WTC11 (cell line): ENCODE results near the gene JADE1.

Experiments used
- AFF4 ChIP-seq: sonication (generic); formaldehyde crosslinking; IDR thresholded peaks from 2 replicates; pipeline ENCODE4 v1.8.1; 2023; ENCODE audit warnings: mild to moderate bottlenecking, missing genetic modification reagents, borderline replicate concordance
- ATF2 ChIP-seq: sonication (generic); formaldehyde crosslinking; IDR thresholded peaks from 2 replicates; pipeline ENCODE4 v1.8.1; 2022; ENCODE audit warnings: low read depth, missing genetic modification reagents, borderline replicate concordance
- CREB1 ChIP-seq: sonication (generic); formaldehyde crosslinking; IDR thresholded peaks from 2 replicates; pipeline ENCODE4 v1.8.0; 2023; ENCODE audit warnings: mild to moderate bottlenecking, missing genetic modification reagents
- CTCF ChIP-seq: fragments of 200-600 bp; IDR thresholded peaks from 2 replicates; pipeline ENCODE4 v1.8.0; 2022; ENCODE audit warnings: antibody characterized with exemption
- ETV6 ChIP-seq: sonication (generic); formaldehyde crosslinking; IDR thresholded peaks from 2 replicates; pipeline ENCODE4 v1.8.1; 2022; ENCODE audit warnings: mild to moderate bottlenecking, missing genetic modification reagents
- MAX ChIP-seq: sonication (generic); formaldehyde crosslinking; IDR thresholded peaks from 2 replicates; pipeline ENCODE4 v1.8.0; 2022; ENCODE audit warnings: mild to moderate bottlenecking, missing genetic modification reagents
- NFYB ChIP-seq: sonication (generic); formaldehyde crosslinking; conservative IDR thresholded peaks from 2 replicates; pipeline ENCODE4 v1.8.0; 2022; ENCODE audit warnings: low read depth, missing genetic modification reagents
- NR1H2 ChIP-seq: sonication (generic); formaldehyde crosslinking; IDR thresholded peaks from 2 replicates; pipeline ENCODE4 v1.9.0; 2021; ENCODE audit warnings: mild to moderate bottlenecking, moderate library complexity, missing genetic modification reagents
- RELA ChIP-seq: sonication (generic); formaldehyde crosslinking; IDR thresholded peaks from 2 replicates; pipeline ENCODE4 v1.8.1; 2022; ENCODE audit warnings: missing genetic modification reagents, mild to moderate bottlenecking, borderline replicate concordance
- SP1 ChIP-seq: sonication (generic); formaldehyde crosslinking; conservative IDR thresholded peaks from 2 replicates; pipeline ENCODE4 v1.8.1; 2022; ENCODE audit warnings: missing genetic modification reagents
- TEAD1 ChIP-seq: sonication (generic); formaldehyde crosslinking; IDR thresholded peaks from 2 replicates; pipeline ENCODE4 v1.8.0; 2022; ENCODE audit warnings: mild to moderate bottlenecking, missing genetic modification reagents
- USF2 ChIP-seq: sonication (generic); formaldehyde crosslinking; IDR thresholded peaks from 2 replicates; pipeline ENCODE4 v1.8.1; 2023; ENCODE audit warnings: mild to moderate bottlenecking, missing genetic modification reagents, moderate library complexity
- ZNF317 ChIP-seq: sonication (generic); formaldehyde crosslinking; IDR thresholded peaks from 2 replicates; pipeline ENCODE4 v1.8.1; 2023; ENCODE audit warnings: low read depth, mild to moderate bottlenecking, moderate library complexity, missing genetic modification reagents, borderline replicate concordance
- ZNF423 ChIP-seq: fragments of 250-450 bp; sonication (Bioruptor Pico); IDR thresholded peaks from 2 replicates; pipeline ENCODE4 v2.1.2; 2022; ENCODE audit warnings: mild to moderate bottlenecking, moderate library complexity

GRCh38 chr4:128811571-128812441, 2.3 kb downstream of the JADE1 start:
- TF ChIP-seq CTCF (no peak), ZNF317 (CRISPR knock-in tag) (0 out of 2 replicates have a peak, but pooled peaks have one; percentile 27), ZNF423 (CRISPR knock-in tag) (0 out of 2 replicates have a peak, but pooled peaks have one; percentile 40), NFYB (CRISPR knock-in tag) (no peak), ATF2 (no peak), ETV6 (no peak), MAX (CRISPR knock-in tag) (no peak), TEAD1 (no peak), USF2 (no peak), RELA (CRISPR knock-in tag) (no peak), CREB1 (CRISPR knock-in tag) (peak; percentile 21; the same call in 1 of the 2 replicates), SP1 (CRISPR knock-in tag) (no peak), NR1H2 (CRISPR knock-in tag) (no peak), AFF4 (CRISPR knock-in tag) (0 out of 2 replicates have a peak, but pooled peaks have one; percentile 71)
